ENCODE data around the gene SAFB.
"Not testable (repeated sequence)": the region's sequence is repeated elsewhere in the genome, so short reads cannot be mapped to it uniquely, and the experiment has no call there.

SAFB gene

DNA sequence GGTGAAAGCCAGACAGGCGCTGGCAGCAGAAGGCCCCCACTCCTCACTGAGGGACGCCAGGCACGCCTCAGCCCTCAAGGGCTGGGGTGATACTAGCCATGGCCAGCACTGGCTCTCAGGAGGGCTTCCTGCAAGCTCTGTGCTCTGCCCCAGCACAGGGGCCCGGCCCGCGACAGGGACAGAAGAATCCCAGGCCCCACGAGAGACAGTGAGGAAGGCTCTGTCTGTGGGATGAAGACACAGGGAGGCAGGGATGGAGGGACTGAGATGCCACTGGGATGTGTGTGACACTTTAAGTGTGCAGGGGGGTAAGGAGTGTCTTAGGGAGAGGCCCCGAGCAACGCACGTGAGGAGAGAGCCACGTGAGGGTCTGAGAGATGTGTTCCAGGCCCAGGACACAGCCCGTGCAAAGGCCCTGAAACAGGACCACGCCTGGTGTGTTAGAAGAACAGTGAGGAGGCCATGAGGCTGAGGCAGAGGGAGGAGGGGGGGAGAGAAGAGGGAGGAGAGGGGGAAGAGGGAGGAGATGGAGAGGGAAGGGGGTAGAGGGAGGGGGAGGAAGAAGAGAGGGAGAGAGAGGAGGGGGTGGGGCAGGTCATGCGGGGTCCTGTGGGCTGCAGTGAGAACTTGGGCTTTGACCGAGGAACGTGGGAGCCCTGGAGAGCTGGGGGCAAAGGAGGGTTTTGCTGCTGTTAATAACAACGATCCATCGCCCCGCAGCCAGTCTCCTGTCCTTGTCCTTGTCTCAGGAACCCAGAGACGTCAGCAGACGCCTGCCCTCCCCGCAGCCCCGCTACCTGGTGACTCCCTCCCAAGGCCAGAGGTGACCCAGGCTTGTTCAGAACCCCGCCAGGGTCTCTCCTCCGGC is 74.4 kb downstream of the SAFB start:
- no peak for DNase-seq (ENCODE audit: low read depth, low spot score)

DNA sequence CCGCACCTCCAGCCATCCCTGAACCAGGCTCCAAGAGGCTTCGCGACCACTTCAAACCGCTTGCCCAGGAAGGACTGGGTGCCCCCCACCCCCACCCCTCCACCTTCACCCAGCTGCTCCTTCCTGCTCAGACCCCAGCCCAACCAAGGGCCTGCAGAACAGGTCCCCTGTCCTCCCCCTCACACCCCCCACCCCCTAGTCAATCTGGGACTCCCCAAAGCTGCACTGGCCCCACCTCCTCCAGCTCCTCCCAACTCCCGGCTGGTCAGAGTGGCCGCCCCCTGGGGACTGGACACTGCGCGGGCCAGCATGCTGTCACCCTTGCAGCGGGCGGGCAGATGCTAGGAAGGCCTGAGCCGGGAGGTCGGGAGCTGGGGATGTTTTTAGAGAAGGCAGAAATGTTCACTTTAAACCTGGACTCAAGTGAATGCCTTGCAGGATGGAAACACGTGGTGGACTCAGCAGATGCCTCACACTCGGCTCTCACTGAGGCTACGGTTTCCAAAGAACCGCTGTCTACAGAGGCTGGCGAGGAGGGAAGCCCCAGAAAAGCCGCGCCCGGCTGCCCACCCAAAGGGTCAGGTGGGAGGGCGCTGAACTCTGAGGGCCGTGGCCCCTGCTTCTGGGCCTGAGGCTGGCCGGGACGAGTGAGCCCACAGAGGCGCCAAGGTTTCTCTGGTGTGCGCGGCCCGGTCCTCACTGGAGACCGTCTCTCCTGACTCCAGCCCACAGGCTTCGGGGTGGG is 75.2 kb downstream of the SAFB start:
- DNase-seq (ENCODE audit: low read depth, low spot score) = no peak

DNA sequence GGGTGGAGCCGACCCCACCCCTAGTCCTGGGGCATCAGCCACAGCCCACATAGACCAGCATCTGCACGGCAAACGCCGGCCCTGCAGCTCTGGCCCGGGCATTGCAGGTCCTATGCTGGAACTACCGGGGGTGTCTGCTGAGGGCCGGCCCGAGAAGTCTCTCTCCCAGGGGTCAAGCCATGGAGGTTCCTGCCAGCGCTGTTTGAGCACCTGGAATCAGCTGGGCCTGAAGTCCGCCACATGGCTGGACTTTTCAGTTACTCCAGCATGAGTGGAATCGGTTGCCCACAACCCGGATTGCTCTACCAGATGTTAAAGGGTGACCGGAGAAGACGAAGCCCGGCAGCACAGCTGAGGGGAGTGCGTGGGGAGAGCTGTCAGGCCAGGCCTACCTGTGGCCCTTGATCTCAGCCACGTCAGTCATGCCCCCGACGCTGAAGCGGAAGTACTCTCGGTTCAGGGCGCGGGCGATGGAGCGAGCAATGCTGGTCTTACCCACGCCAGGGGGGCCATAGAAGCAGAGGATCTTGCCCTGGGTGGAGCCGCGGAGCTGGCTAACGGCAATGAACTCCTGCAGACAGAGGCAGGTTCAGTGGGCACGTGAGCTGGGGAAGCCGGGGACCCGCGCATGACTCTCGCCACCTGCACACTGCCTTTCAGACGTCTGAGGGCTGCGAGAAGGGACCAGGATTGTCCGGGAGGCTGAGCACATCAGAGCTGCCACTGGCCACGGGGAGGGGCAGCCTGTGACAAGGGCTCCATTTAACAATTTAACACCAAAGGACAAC is 75.9 kb downstream of the SAFB start:
- DNase-seq (ENCODE audit: low read depth, low spot score) = no peak

DNA sequence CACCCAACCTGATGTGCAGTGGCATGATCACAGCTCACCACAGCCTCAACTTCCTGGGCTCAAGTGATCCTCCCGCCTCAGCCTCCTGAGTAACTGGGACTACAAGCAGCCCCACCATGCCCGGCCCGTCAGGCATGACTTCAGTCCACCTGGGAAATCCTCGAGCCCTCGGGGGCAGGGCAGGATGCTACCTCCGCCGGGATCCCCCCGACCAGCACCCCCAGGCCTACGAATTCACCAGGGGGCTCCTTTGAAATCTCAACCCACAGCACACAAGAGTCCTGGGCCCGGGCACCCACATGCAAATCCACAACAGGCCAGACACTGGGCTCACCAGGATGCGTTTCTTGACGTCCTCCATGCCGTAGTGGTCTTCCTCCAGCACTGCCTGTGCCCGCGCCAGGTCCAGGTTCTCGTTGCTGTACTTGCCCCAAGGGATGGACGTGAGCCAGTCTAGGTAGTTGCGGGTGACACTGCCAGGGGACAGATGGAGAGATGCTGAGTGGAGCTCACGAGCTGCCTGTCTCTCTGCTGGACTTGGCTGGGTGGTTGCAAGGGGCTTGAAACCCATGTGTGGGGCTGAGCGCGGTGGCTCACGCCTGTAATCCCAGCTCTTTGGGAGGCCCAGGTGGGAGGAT is 77.7 kb downstream of the SAFB start:
- no peak for DNase-seq (ENCODE audit: low read depth, low spot score)

DNA sequence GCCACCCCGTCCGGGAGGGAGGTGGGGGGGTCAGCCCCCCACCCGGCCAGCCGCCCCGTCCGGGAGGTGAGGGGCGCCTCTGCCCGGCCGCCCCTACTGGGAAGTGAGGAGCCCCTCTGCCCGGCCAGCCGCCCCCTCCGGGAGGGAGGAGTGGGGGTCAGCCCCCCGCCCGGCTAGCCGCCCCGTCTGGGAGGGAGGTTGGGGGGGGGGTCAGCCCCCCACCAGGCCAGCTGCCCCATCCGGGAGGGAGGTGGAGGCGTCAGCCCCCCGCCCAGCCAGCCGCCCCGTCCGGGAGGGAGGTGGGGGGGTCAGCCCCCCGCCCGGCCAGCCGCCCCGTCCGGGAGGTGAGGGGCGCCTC is 79.1 kb downstream of the SAFB start:
- not testable (repeated sequence) for DNase-seq (ENCODE audit: low read depth, low spot score)

DNA sequence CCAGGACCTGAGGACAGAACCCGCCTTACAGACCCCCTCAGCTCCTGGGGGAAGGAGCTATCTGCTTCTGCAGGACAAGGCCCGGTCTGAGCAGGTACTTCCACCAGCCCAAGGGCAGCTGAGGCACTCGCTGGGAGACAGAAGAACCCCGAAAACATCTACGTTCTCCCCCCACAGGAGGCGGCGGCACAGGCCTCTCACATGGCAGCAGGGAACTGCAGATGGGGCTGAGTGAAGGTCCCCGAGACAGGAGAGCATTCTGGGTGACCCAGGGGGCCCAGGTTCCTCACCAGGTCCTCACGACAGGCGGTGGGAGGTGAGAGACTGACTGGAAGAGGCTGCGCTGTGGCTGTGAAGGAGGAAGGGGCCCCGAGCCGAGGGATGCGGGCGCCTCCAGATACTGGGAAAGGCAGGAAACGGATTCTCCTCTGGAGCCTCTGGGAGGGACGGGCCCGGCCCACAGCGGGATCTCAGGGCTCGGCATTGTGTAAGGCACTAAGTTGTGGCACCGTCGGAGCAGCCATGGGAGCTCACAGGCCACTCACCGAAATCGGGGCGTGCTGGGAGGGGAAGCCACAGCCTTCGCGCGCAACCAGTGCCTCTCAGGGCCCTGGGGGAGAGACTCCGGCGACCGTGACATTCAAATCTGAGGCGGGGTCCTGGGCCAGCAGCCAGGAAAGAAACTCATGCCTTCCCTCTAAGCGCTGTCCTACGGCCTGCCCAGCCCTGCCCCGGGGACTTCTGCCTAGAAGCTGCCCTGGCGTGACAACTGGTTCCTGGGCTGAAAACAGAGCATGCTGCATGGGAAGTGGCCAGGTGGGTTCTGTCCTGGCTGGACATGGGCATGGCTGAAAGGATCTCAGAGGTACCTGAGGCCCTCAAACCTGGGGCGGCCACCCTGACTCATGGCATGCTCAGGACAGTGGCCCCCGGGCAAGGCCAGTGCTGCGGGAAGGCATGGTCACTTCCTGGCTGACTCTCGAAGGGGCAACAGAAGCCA is 81.2 kb downstream of the SAFB start:
- no peak for DNase-seq (ENCODE audit: low read depth, low spot score)

DNA sequence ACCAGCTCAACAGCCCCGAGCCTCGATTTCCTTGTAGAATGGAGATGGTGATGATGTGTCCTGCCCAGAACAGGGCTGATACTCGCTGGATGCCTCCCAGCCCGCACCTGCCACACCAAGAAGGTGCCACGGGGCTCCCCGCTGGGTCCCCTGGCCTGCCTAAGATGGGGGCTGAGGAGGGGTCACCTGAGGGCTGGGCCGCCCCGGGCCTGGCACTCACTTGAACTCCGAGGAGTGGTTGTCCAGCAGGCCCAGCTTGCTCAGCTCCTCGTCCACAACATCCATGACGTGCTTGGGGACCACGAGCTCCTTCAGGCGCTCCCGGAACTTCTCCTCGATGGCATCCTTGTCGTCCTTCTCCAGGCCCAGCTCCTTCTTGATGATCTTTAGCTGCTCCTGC is 82.7 kb downstream of the SAFB start:
- no peak for DNase-seq (ENCODE audit: low read depth, low spot score)

DNA sequence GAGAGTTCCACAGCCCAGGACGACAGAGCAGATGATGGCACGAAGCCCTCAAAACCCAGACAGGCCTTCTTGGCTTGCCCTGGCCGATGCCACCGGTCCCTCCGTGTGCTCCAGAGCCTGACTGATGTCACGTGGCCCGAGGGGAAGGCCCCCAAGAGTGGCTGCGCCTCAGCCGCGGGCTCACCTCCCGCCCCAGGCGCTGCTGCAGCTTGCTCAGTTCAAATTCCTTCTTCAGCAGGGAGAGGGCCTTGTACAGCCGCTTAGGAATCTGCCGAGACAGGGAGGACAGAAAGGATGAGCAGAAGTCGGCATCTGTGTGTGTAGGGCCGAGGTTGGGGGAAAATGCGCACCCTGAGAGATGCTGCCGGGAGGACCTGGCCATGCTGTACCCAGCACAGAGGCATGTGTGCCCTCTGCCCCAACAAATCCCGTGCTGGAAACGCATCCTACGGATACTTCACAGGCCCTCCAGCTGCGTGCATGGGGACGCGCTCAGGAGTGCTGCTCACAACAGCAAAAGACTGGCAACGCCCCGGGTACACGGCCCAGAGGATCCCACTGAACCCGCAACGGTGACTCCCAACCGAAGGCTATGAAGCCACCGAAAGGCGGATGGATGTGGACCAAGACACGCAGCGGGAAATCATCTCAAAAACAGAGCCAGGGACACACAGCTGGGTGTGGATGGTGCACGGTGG is 84.1 kb downstream of the SAFB start:
- DNase-seq (ENCODE audit: low read depth, low spot score) = no peak

DNA sequence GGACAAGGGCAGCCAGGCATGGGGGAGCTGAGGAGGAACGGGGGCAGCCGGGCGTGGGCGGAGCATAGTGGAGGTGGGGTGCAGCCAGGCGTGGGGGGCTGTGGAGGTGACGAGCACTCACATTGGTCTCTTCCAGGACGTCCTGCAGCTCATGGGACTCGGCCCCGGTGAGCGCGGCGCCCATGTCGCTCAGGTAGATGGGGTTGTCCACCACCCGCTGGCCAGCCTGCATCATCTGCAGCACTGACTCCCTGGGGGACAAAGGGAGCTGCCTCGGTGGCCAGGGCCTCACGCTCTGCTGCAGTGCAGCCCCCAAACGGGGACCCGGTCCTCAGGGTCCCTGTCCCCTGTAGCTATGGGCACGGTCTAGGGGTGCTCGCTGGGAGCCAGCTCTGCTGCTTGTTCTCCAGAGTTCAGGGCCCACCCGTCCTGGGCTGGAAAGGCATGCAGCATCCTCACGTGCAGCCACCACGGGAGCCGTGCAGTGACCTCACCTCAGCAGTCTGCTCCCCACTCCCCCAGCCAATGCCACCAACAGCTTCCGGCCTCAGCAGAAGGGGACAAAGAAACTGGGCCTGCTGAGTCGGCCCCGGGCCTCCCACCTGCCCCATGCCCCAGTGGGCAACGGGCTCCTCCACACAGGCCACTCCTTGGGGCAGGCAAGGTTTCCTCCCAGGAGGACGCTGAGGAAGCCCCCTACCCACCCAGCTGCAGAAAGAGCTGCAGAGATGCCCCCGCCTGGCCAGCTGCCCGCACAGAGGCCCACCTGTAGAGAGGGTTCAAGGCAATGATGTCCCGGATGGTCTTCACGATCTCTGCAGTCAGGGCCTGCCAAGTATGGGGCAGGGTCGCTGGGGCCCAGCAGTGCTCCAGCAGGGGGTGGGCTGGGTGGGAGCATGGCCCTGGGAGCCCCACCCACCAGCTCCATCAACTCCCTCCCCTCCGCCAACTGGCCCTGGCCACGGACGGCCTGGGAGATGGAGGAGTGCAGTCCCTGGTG is 85.0 kb downstream of the SAFB start:
- DNase-seq (ENCODE audit: low read depth, low spot score) = no peak

DNA sequence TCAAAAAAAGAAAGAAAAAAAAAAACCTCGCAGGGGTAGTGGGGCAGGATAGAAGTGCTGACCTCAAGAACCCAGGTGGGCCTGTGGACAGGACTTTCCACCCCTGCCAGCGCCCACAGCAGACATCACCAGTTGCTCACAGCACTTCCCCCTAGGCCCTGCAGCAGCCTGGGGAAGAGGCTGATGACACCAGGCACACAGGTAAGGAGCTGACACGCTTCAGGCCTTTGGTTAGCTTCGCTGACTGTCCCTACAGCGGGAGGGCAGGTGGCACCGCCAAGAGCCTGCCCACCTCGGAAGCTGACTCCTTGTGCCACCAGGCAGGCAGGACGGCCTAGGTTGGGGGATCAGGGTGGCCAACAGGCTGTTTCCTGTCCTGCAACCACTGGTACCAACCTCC is 88.1 kb downstream of the SAFB start:
- no peak for DNase-seq (ENCODE audit: low read depth, low spot score)

DNA sequence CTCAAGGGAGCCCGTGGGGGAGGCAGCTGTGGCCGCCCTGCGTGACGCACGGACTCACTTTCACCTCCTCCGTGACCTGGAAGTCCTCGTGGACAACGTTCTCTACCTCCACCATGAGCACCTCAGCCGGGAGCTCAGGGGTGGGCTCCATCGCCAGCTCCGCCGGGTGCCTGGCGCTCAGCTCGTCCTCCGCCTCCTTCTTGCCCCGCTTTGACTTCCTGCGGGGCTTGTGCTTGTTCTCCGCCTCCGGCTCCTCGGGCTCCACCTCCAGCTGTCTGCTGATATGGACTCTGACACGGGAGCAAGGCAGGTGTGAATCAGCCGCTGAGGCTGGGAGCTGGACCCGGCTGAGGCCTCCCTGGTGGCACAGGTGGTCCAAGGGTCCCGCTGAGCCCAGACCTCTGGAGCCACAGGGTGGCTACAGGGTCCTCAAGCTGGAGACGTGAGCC is 88.9 kb downstream of the SAFB start:
- no peak for DNase-seq (ENCODE audit: low read depth, low spot score)

DNA sequence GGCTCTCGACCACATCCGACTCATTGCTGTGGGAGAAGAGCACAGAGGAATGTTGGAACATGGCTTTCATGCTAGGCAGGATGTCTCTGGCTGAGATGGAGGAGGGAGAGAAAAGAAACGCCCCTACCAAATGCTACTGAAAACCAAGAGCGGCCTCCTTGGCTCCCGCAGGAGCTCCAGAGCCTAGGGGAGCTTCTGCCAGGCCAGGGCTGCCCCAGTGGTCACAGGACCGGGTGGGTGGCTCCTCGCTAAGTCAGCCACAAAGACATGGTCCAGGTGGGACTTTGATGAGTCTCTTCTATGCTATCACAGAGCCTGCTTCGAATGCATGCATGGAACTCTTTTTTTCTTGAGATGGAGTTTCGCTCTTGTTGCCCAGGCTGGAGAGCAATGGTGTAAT is 90.3 kb downstream of the SAFB start:
- DNase-seq (ENCODE audit: low read depth, low spot score) = no peak

DNA sequence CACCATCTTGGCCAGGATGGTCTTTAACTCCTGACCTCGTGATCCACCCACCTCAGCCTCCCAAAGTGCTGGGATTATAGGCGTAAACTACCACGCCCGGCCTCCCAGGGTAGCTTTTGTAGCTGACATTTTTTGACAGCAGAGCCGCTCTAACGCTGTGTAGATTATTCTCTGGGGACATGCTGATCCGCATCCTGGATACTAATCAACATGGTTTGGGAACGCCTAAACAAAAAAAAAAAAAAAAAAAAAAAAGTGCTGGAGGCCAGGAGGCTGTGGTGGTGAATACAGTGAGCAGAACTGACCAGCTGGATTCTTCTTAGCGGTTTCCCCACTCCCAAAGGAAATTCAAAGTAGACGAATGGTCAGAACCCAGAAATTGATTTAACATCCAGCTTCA is 91.9 kb downstream of the SAFB start:
- DNase-seq (ENCODE audit: low read depth, low spot score) = no peak

DNA sequence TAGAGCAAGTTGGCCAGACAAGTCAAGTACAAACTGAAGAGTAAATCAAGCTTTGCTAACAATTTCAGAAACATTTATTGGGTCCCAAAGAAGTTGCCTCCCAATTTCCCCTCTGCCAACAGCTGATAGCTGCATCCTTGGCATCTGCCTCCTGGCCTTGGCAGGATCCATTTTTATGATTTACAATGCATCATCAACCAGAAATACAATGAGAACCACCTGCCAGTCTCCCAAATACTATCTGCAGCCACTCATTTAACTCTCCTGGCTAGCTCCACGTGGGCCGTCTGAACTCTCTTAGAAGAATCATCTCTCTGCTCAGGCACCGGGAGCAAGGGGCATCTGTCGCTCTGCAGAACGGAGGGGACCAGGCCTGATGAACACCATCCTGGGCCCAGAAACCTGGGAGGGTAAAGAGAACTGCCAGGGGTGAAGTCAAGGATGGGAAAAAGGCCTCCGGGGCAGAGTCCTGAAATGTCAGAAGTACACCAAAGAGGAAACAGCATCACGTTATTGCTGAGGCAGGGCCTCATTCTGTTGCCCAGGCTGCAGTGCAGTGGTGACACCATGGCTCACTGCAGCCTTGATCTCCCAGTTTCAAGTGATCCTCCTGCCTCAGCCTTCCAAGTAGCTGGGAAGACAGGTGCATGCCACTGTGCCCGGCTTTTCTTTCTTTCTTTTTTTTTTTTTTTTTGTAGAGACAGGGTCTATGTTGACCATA is 94.5 kb downstream of the SAFB start:
- no peak for DNase-seq (ENCODE audit: low read depth, low spot score)
